Measurements from ENCODE around the gene DAP. TPM values are rescaled to one million over a fixed set of nuclear protein-coding genes. Genes with fewer than 3 reads are reported as not detected.

DAP gene
- total and polyA plus RNA-seq, 2 of the 13 experiments (the other 11 are each of a cell fraction or from before 2014, with no cell fraction given): 22.0 to 57.5 TPM

- no peak for TF ChIP-seq PBX3 (CRISPR knock-in tag; IDR thresholded peaks at IDR 0.05; ENCODE audit: borderline replicate concordance)
Measured at GRCh38 chr5:10801931-10802666, 41.1 kb upstream of the DAP start (continued).

- intact Hi-C loops (cut with micrococcal nuclease; ENCODE audit: unreplicated experiment) (no loop called here), in situ Hi-C loops (cut with HindIII; ENCODE audit: extremely low pct_ligation_motif_present, low pct_unique_long_range_greater_than_20kb) (no loop called here)
- CTCF ChIA-PET (ENCODE audit: low intra/inter-chr PET ratio, low total read pairs): no interaction called here
Measured at GRCh38 chr5:10800852-10801251, 39.8 kb upstream of the DAP start.

GRCh38 chr5:10797261-10797660 is 36.2 kb upstream of the DAP start:
- intact Hi-C loops (cut with micrococcal nuclease; ENCODE audit: unreplicated experiment) (no loop called here), in situ Hi-C loops (cut with HindIII; ENCODE audit: extremely low pct_ligation_motif_present, low pct_unique_long_range_greater_than_20kb) (no loop called here)
- H4K20me1 ChIP-seq (ENCODE audit: insufficient read depth, low read length): no peaks in the 10 kb centered on the region
- WGBS (ENCODE audit: low lambda C conversion rate): 59% methylated on average over 3 of the region's 3 CpGs
- H3K27me3 ChIP-seq (ENCODE audit: control insufficient read depth in 1 of 2, insufficient read depth in 2 of 2, low read length in 2 of 2): no peaks in the 10 kb centered on the region
- no peaks in the 10 kb centered on the region for H3K36me3 ChIP-seq (replicated peaks in 1 of 2; ENCODE audit: control insufficient read depth in 1 of 2, insufficient read depth in 2 of 2, low read length in 2 of 2)
- TF ChIP-seq NFRKB (IDR thresholded peaks at IDR 0.05) (no peak), CEBPB (IDR thresholded peaks at IDR 0.05; ENCODE audit: borderline replicate concordance, low read depth, low read length) (peak; percentile 65)
- no peaks in the 10 kb centered on the region for H3K79me2 ChIP-seq (ENCODE audit: insufficient read depth, low read length)
- no peak for ATAC-seq
- no peaks in the 10 kb centered on the region for H3K9me3 ChIP-seq (ENCODE audit: low read length)
- DNase-seq (ENCODE audit: low spot score): no peak
- no peak overlapping the region for H2AFZ ChIP-seq (ENCODE audit: low read length)
- no peaks in the 10 kb centered on the region for H3K4me1 ChIP-seq (ENCODE audit: insufficient read depth, low read length)
- CTCF ChIA-PET (ENCODE audit: low intra/inter-chr PET ratio, low total read pairs): no interaction called here
- H3K27ac ChIP-seq (ENCODE audit: extremely low read length, insufficient read depth, low read length): no peak overlapping the region
- FAIRE-seq: no peak
- POLR2A ChIA-PET: no interaction called here
- no peak overlapping the region for H3K4me3 ChIP-seq (replicated peaks in 1 of 3; ENCODE audit: insufficient read depth in 1 of 3, low read depth in 2 of 3, low read length in 3 of 3)
- BruUV-seq (replicated peaks): no TSS peak
- no peak overlapping the region for H3K4me2 ChIP-seq (ENCODE audit: low read depth, low read length)
- H3K9ac ChIP-seq (ENCODE audit: insufficient read depth, low read depth, low read length): no peak overlapping the region

More at GRCh38 chr5:10800852-10801251, 39.8 kb upstream of the DAP start:
- no peaks in the 10 kb centered on the region for H3K79me2 ChIP-seq (ENCODE audit: insufficient read depth, low read length)
- TF ChIP-seq ZNF589 (CRISPR knock-in tag; conservative IDR thresholded peaks at IDR 0.05) (no peak), ZNF17 (CRISPR knock-in tag; IDR thresholded peaks at IDR 0.05) (no peak), CHD2 (IDR thresholded peaks at IDR 0.05; ENCODE audit: low read depth, low read length) (no peak)
- no peaks in the 10 kb centered on the region for H3K36me3 ChIP-seq (replicated peaks in 1 of 2; ENCODE audit: control insufficient read depth in 1 of 2, insufficient read depth in 2 of 2, low read length in 2 of 2)
- no peak overlapping the region for H3K9ac ChIP-seq (ENCODE audit: insufficient read depth, low read depth, low read length)
- ATAC-seq (no peak), DNase-seq (ENCODE audit: low spot score) (no peak), FAIRE-seq (no peak)
- 30% methylated on average over 3 of the region's 3 CpGs for WGBS (ENCODE audit: low lambda C conversion rate)
- no peaks in the 10 kb centered on the region for H4K20me1 ChIP-seq (ENCODE audit: insufficient read depth, low read length)
- no TSS peak for BruUV-seq (replicated peaks)
- H3K27me3 ChIP-seq (ENCODE audit: control insufficient read depth in 1 of 2, insufficient read depth in 2 of 2, low read length in 2 of 2): no peaks in the 10 kb centered on the region
- no peak overlapping the region for H2AFZ ChIP-seq (ENCODE audit: low read length)
- H3K4me1 ChIP-seq (ENCODE audit: insufficient read depth, low read length): no peaks in the 10 kb centered on the region
- no peak overlapping the region for H3K4me3 ChIP-seq (replicated peaks in 1 of 3; ENCODE audit: insufficient read depth in 1 of 3, low read depth in 2 of 3, low read length in 3 of 3)
- H3K4me2 ChIP-seq (ENCODE audit: low read depth, low read length): no peak overlapping the region
- no peak overlapping the region for H3K27ac ChIP-seq (ENCODE audit: extremely low read length, insufficient read depth, low read length)
- H3K9me3 ChIP-seq (ENCODE audit: low read length): no peaks in the 10 kb centered on the region
- POLR2A ChIA-PET: no interaction called here

Data from HepG2 (cell line).